Measurements from ENCODE around the gene SNX8.

Gene SNX8

DNA sequence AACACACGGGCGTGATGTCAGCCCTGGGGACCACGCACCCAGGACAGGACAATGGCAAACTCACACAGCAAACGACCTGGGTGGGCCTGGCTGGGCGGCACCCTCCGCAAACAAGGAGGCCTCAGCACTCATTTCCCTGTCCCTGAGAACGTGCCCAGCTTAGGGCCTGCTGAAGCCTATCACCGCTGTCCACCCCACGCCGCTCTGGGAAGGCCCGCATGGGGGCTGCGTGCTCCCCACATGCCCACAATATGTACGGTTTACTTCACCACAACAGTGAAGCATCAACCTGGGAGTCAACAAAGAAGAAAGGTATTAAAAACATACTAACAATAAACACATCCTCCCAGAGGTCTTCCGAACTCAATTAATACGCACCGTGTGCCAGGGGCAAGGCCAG lies 93.7 kb downstream of the SNX8 start:
- Histone ChIP-seq H3K4me3 (ENCODE audit: low read length) (no peak overlapping the region), H3K9ac (ENCODE audit: low read length) (no peak overlapping the region), H4K20me1 (ENCODE audit: insufficient read depth, low read length) (no peaks in the 10 kb centered on the region), H3K4me2 (ENCODE audit: low read length) (no peak overlapping the region), H3K36me3 (replicated peaks; ENCODE audit: low read depth, low read length) (peaks cover 8% of the 10 kb centered on the region), H3K4me1 (ENCODE audit: low read length) (no peaks in the 10 kb centered on the region), H2AFZ (ENCODE audit: low read depth, low read length) (no peak overlapping the region), H3K9me3 (ENCODE audit: insufficient read depth, low read length) (no peaks in the 10 kb centered on the region), H3K79me2 (ENCODE audit: low read length) (no peaks in the 10 kb centered on the region; the same call in 1 of the 2 replicates), H3K27ac (ENCODE audit: low read length) (no peak overlapping the region), H3K27me3 (ENCODE audit: low read depth, low read length) (no peaks in the 10 kb centered on the region)
- TF ChIP-seq, protein P1, sequence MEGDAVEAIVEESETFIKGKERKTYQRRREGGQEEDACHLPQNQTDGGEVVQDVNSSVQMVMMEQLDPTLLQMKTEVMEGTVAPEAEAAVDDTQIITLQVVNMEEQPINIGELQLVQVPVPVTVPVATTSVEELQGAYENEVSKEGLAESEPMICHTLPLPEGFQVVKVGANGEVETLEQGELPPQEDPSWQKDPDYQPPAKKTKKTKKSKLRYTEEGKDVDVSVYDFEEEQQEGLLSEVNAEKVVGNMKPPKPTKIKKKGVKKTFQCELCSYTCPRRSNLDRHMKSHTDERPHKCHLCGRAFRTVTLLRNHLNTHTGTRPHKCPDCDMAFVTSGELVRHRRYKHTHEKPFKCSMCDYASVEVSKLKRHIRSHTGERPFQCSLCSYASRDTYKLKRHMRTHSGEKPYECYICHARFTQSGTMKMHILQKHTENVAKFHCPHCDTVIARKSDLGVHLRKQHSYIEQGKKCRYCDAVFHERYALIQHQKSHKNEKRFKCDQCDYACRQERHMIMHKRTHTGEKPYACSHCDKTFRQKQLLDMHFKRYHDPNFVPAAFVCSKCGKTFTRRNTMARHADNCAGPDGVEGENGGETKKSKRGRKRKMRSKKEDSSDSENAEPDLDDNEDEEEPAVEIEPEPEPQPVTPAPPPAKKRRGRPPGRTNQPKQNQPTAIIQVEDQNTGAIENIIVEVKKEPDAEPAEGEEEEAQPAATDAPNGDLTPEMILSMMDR (IDR thresholded peaks at IDR 0.05; ENCODE audit: low read depth, low read length), result no peak
- no peak for TF ChIP-seq EZH2phosphoT487 (IDR thresholded peaks at IDR 0.05; ENCODE audit: low read depth)

GRCh38 chr7:2220030-2220429 lies 94.2 kb downstream of the SNX8 start:
- Histone ChIP-seq H3K27me3 (ENCODE audit: low read depth, low read length) (no peaks in the 10 kb centered on the region), H3K9me3 (ENCODE audit: insufficient read depth, low read length) (no peaks in the 10 kb centered on the region), H3K4me2 (ENCODE audit: low read length) (no peak overlapping the region), H4K20me1 (ENCODE audit: insufficient read depth, low read length) (no peaks in the 10 kb centered on the region), H3K79me2 (ENCODE audit: low read length) (no peaks in the 10 kb centered on the region; the same call in 1 of the 2 replicates), H3K4me3 (ENCODE audit: low read length) (no peak overlapping the region), H2AFZ (ENCODE audit: low read depth, low read length) (no peak overlapping the region), H3K4me1 (ENCODE audit: low read length) (no peaks in the 10 kb centered on the region), H3K9ac (ENCODE audit: low read length) (no peak overlapping the region), H3K27ac (ENCODE audit: low read length) (no peak overlapping the region), H3K36me3 (replicated peaks; ENCODE audit: low read depth, low read length) (peaks cover 4% of the 10 kb centered on the region)
- TF ChIP-seq EZH2phosphoT487 (IDR thresholded peaks at IDR 0.05; ENCODE audit: low read depth), result no peak
- TF ChIP-seq, protein P1 (IDR thresholded peaks at IDR 0.05; ENCODE audit: low read depth, low read length), result no peak

DNA sequence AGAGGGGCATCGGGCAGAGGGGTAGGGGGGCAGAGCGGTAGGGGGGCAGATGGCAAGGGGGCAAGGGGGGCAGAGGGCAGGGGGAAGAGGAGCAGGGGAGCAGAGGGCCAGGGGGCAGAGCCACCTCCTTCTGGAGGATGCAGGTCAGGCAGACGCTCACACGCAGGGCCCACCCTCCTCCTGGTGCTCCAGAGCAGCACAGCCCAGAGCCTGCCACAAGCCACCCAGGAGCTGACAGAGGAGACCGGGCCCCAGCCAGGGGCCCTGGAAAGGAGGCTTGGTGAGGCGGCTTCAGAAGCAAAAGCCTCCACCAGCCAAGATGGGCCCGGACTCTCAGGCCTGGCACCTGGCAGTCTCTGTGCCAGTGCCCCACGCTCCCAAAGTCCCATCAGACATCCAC lies 94.6 kb downstream of the SNX8 start:
- H3K79me2 ChIP-seq (ENCODE audit: low read length), result no peaks in the 10 kb centered on the region; the same call in 1 of the 2 replicates
- H3K4me3 ChIP-seq (ENCODE audit: low read length), result no peak overlapping the region
- H3K4me1 ChIP-seq (ENCODE audit: low read length), result no peaks in the 10 kb centered on the region
- no peaks in the 10 kb centered on the region for H3K9me3 ChIP-seq (ENCODE audit: insufficient read depth, low read length)
- H4K20me1 ChIP-seq (ENCODE audit: insufficient read depth, low read length), result no peaks in the 10 kb centered on the region
- H3K36me3 ChIP-seq (replicated peaks; ENCODE audit: low read depth, low read length), result no peaks in the 10 kb centered on the region
- TF ChIP-seq, protein P1 (IDR thresholded peaks at IDR 0.05; ENCODE audit: low read depth, low read length), result no peak
- no peak for TF ChIP-seq EZH2phosphoT487 (IDR thresholded peaks at IDR 0.05; ENCODE audit: low read depth)
- H3K9ac ChIP-seq (ENCODE audit: low read length), result no peak overlapping the region
- H2AFZ ChIP-seq (ENCODE audit: low read depth, low read length), result no peak overlapping the region
- no peaks in the 10 kb centered on the region for H3K27me3 ChIP-seq (ENCODE audit: low read depth, low read length)
- no peak overlapping the region for H3K27ac ChIP-seq (ENCODE audit: low read length)
- no peak overlapping the region for H3K4me2 ChIP-seq (ENCODE audit: low read length)

DNA sequence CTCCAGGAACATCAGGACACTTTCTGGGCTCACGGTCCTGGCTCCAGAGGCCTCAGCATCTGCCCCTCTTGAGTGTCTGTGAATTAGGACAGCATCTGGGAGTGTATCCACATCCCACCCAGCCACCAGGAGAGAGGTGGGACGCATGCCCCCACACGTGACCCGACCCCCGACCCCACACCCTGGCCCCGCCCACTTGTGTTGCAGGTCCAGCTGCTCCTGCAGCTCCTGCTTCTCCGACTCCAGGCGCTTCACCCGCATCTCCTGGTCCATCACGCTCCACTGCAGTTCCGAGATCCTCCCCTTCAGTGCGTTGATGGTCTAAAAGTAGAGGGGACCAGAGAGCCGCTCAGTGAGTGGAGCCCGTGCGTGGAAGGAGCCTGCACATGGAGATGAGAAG lies 95.1 kb downstream of the SNX8 start:
- Histone ChIP-seq H3K4me1 (ENCODE audit: low read length) (no peaks in the 10 kb centered on the region), H4K20me1 (ENCODE audit: insufficient read depth, low read length) (no peaks in the 10 kb centered on the region), H3K79me2 (ENCODE audit: low read length) (no peaks in the 10 kb centered on the region; the same call in 1 of the 2 replicates), H3K4me3 (ENCODE audit: low read length) (no peak overlapping the region), H2AFZ (ENCODE audit: low read depth, low read length) (no peak overlapping the region), H3K9me3 (ENCODE audit: insufficient read depth, low read length) (no peaks in the 10 kb centered on the region), H3K4me2 (ENCODE audit: low read length) (no peak overlapping the region), H3K27ac (ENCODE audit: low read length) (no peak overlapping the region), H3K27me3 (ENCODE audit: low read depth, low read length) (no peaks in the 10 kb centered on the region), H3K9ac (ENCODE audit: low read length) (no peak overlapping the region), H3K36me3 (replicated peaks; ENCODE audit: low read depth, low read length) (no peaks in the 10 kb centered on the region)
- TF ChIP-seq, protein P1 (IDR thresholded peaks at IDR 0.05; ENCODE audit: low read depth, low read length), result no peak
- no peak for TF ChIP-seq EZH2phosphoT487 (IDR thresholded peaks at IDR 0.05; ENCODE audit: low read depth)
